Prostate gland (tissue), 2 donors: Measurements from ENCODE around the gene HP. TPM values are rescaled to one million over a fixed set of nuclear protein-coding genes. Genes with fewer than 3 reads are reported as not detected.

Experiments
- DNase-seq: peaks from one replicate; pipeline ENCODE4 v3.0.0-alpha.2; 2019; ENCODE audit warnings: low spot score
- H3K27ac ChIP-seq, 2 donors: fragments of 200-600 bp; sonication (generic); 2 replicates each; pipeline ENCODE4 v1.5.1; 2017 to 2019
- H3K27me3 ChIP-seq: fragments of 200-600 bp; sonication (generic); replicated peaks from 2 replicates; pipeline ENCODE4 v1.5.1; 2019; ENCODE audit not compliant: insufficient read depth
- H3K36me3 ChIP-seq, 2 donors: fragments of 200-600 bp; sonication (generic); 1 replicate in 1 of 2; 2 replicates in 1 of 2; pipeline versions ENCODE4 v1.5.1 to v1.8.1; 2017 to 2019
- H3K4me1 ChIP-seq: fragments of 200-600 bp; sonication (generic); replicated peaks from 2 replicates; pipeline ENCODE4 v1.5.1; 2019
- H3K4me3 ChIP-seq, 2 donors: fragments of 200-600 bp; sonication (generic); 2 replicates each; pipeline ENCODE4 v1.5.1; 2017 to 2019
- H3K9me3 ChIP-seq: fragments of 200-600 bp; sonication (generic); 2 replicates; pipeline ENCODE4 v1.5.1; 2017
- POLR2A ChIP-seq: fragments of 450-650 bp; IDR thresholded peaks from one replicate; pipeline ENCODE4 v1.6.1; 2016; ENCODE audit warnings: antibody characterized with exemption, mild to moderate bottlenecking
- POLR2AphosphoS5 ChIP-seq: sonication (generic); formaldehyde crosslinking; IDR thresholded peaks from one replicate; pipeline ENCODE4 v1.6.1; 2017; ENCODE audit warnings: antibody characterized with exemption
- WGBS: methylation state at CpG from one replicate; pipeline ENCODE4 v1.1.5; 2018; 5-methylcytosine and 5-hydroxymethylcytosine counted together
- intact Hi-C: fragments of 100-400 bp; cut with DNase I; formaldehyde crosslinking; loops from one replicate; pipeline ENCODE4 v1.14.2; 2022
- total RNA-seq, 2 donors: library from RNA; depleted of rRNA; stranded (reverse); fragments of >200 nt; gene quantifications; one replicate each; pipeline ENCODE4 v1.1.0, GENCODE V29; 2016
- TF ChIP-seq, protein P1 (sequence below), 4 experiments: fragments of 200-600 bp in 2 of 4; fragments of 450-650 bp in 2 of 4; sonication (generic) in 2 of 4; IDR thresholded peaks; 1 replicate in 3 of 4; 2 replicates in 1 of 4; pipeline ENCODE4 v1.5.1; 2016 to 2019; ENCODE audit warnings: antibody characterized with exemption in 4 of 4, mild to moderate bottlenecking in 2 of 4, moderate library complexity in 2 of 4

HP gene
- total RNA-seq, 2 donors from 2014 or later, result 2.5 to 3.1 TPM

DNA sequence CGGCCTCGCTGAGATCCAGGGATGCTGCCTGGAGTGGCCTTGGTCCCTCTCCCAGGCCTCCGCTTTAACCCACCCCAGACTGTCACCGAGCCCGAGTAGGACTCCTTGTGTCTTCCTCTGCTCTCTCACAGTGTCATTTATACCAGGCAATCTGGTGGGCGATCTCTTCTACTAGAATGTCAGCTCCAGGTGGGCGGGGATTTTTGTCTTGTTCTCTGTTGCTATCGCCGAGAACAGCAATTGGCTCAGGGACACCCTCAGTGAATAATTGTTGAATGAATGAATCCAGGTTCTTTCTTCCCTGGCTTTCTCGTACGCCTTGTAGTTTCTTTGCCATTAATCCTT lies 39.9 kb downstream of the HP start:
- 1% methylated on average over 11 of the region's 11 CpGs for whole genome bisulfite sequencing
- intact Hi-C loops, result loop anchor here (2.0 to 10.0 kb wide), 2 partner anchors 85 to 289 kb away; partner anchors contain the start of genes AP1G1 and DHODH
- Histone ChIP-seq H3K27me3 (no peaks in the 10 kb centered on the region), H3K4me3 (peak overlapping the region; percentile 76 to 78), H3K4me1 (peaks cover 8% of the 10 kb centered on the region), H3K36me3 (peaks cover 0 to under 1% of the 10 kb centered on the region in 2 donors), H3K9me3 (no peaks in the 10 kb centered on the region), H3K27ac (peak overlapping the region; percentile 83)
- TF ChIP-seq POLR2AphosphoS5 (no peak), POLR2A (no peak)
- TF ChIP-seq, protein P1, sequence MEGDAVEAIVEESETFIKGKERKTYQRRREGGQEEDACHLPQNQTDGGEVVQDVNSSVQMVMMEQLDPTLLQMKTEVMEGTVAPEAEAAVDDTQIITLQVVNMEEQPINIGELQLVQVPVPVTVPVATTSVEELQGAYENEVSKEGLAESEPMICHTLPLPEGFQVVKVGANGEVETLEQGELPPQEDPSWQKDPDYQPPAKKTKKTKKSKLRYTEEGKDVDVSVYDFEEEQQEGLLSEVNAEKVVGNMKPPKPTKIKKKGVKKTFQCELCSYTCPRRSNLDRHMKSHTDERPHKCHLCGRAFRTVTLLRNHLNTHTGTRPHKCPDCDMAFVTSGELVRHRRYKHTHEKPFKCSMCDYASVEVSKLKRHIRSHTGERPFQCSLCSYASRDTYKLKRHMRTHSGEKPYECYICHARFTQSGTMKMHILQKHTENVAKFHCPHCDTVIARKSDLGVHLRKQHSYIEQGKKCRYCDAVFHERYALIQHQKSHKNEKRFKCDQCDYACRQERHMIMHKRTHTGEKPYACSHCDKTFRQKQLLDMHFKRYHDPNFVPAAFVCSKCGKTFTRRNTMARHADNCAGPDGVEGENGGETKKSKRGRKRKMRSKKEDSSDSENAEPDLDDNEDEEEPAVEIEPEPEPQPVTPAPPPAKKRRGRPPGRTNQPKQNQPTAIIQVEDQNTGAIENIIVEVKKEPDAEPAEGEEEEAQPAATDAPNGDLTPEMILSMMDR (IDR thresholded peaks at IDR 0.05), result no peak
- no peak for DNase-seq

DNA sequence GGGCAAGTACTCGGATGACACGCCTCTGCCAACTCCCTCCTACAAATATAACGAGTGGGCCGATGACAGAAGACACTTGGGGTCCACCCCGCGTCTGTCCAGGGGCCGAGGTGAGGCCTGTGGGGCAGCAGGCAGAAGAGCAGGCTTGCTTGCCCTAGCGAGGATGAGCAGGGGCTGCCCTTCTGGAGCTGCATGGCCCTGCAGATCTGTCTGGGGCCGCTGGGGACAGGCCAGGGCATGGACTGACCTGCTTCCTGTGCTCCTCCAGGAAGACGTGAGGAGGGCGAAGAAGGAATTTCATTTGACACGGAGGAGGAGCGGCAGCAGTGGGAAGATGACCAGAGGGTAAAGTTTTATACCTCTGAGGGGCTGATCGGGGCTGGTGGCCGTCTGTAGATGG lies 44.6 kb downstream of the HP start:
- intact Hi-C loops, result loop anchor here (10.0 kb wide), 1 partner anchor 294 kb away; the partner anchor contains the start of gene AP1G1
- Histone ChIP-seq H3K36me3 (peaks cover 31 to 42% of the 10 kb centered on the region in 2 donors), H3K27ac (no peak overlapping the region), H3K4me1 (peaks cover 8% of the 10 kb centered on the region), H3K9me3 (no peaks in the 10 kb centered on the region), H3K4me3 (no peak overlapping the region), H3K27me3 (no peaks in the 10 kb centered on the region)
- WGBS, result 76% methylated on average over 12 of the region's 15 CpGs
- TF ChIP-seq, protein P1 (IDR thresholded peaks at IDR 0.05), result no peak
- no peak for TF ChIP-seq POLR2A
- TF ChIP-seq POLR2AphosphoS5, result no peak
- DNase-seq, result no peak

DNA sequence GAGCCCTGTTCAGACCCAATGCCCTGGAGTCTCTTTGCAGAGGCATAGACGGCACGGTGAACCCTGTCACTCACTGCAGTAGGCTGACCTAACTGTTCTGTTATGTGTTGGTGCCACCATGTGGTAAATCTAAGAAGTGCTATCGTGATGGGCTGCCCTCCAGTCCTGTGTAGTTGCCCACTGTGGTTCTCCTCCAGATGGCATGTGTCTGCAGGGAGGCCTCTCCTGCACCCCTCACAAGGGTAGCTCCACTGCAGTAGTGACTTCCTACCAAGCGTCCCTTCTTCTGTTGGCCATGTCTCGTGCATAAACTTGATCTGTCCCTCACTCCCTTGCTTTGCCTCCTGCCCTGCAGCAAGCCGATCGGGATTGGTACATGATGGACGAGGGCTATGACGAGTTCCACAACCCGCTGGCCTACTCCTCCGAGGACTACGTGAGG lies 45.1 kb downstream of the HP start:
- DNase-seq, result no peak
- H3K36me3 ChIP-seq, result peaks cover 36 to 46% of the 10 kb centered on the region in 2 donors
- no peaks in the 10 kb centered on the region for H3K9me3 ChIP-seq
- no peak overlapping the region for H3K4me3 ChIP-seq
- peaks cover 8% of the 10 kb centered on the region for H3K4me1 ChIP-seq
- TF ChIP-seq POLR2AphosphoS5, result no peak
- TF ChIP-seq, protein P1 (IDR thresholded peaks at IDR 0.05), result peak in 2 of 4 experiments; percentile 39 to 49
- no peaks in the 10 kb centered on the region for H3K27me3 ChIP-seq
- intact Hi-C loops, result loop anchor here (10.0 kb wide), 1 partner anchor 295 kb away; the partner anchor contains the start of gene AP1G1
- 73% methylated on average over 12 of the region's 12 CpGs for WGBS
- no peak overlapping the region for H3K27ac ChIP-seq

DNA sequence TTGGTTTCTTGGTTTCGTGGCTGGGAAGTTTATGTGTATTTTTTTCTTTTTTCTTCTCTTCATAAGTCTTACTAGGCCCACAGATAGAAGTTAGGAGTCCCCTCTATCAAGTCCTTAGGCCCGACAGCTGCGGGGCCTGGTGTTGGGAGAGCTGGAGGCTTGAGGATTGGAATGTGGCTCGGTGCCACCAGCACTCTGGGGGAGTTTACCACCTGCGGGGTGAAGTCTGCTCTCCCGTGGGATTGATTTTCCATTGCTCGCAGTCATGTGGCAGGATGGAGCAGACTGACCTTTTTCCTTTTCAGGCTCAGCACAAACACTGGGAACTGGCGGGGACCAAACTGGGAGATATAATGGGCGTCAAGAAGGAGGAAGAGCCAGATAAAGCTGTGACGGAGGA lies 46.9 kb downstream of the HP start:
- no peak overlapping the region for H3K4me3 ChIP-seq
- H3K4me1 ChIP-seq, result no peaks in the 10 kb centered on the region
- 83% methylated on average over 10 of the region's 10 CpGs for WGBS
- TF ChIP-seq POLR2A (no peak), POLR2AphosphoS5 (no peak)
- TF ChIP-seq, protein P1 (IDR thresholded peaks at IDR 0.05), result no peak
- H3K36me3 ChIP-seq, result peaks cover 47 to 64% of the 10 kb centered on the region in 2 donors
- intact Hi-C loops, result no loop called here
- H3K27me3 ChIP-seq, result no peaks in the 10 kb centered on the region
- DNase-seq, result no peak
- H3K27ac ChIP-seq, result no peak overlapping the region
- no peaks in the 10 kb centered on the region for H3K9me3 ChIP-seq

DNA sequence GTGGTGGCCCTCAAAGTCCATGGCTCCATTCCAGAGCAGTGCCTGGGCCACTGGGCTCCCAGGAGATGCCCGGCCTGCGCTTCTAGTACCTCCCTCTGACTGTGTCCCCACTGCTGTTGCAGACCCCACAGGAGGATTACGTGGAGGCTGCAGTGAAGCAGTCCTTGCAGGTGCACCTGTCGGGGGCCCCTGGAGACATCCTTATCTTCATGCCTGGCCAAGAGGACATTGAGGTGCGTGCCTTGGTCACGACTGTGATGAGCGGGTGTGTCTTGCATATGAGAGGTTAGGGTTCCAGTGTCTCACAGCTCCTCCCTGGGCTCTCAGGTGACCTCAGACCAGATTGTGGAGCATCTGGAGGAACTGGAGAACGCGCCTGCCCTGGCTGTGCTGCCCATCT lies 50.6 kb downstream of the HP start:
- intact Hi-C loops, result no loop called here
- no peak for TF ChIP-seq POLR2A
- TF ChIP-seq POLR2AphosphoS5, result no peak
- TF ChIP-seq, protein P1 (IDR thresholded peaks at IDR 0.05), result no peak

More for the DNA sequence above, 50.6 kb downstream of the HP start:
- no peaks in the 10 kb centered on the region for H3K27me3 ChIP-seq
- H3K9me3 ChIP-seq, result no peaks in the 10 kb centered on the region
- no peaks in the 10 kb centered on the region for H3K4me1 ChIP-seq
- 99% methylated on average over 7 of the region's 9 CpGs for WGBS
- DNase-seq, result no peak
- no peak overlapping the region for H3K27ac ChIP-seq
- H3K4me3 ChIP-seq, result no peak overlapping the region
- H3K36me3 ChIP-seq, result peaks cover 64 to 82% of the 10 kb centered on the region in 2 donors
